ENCODE measurements around the gene EIPR1.

Gene EIPR1

DNA sequence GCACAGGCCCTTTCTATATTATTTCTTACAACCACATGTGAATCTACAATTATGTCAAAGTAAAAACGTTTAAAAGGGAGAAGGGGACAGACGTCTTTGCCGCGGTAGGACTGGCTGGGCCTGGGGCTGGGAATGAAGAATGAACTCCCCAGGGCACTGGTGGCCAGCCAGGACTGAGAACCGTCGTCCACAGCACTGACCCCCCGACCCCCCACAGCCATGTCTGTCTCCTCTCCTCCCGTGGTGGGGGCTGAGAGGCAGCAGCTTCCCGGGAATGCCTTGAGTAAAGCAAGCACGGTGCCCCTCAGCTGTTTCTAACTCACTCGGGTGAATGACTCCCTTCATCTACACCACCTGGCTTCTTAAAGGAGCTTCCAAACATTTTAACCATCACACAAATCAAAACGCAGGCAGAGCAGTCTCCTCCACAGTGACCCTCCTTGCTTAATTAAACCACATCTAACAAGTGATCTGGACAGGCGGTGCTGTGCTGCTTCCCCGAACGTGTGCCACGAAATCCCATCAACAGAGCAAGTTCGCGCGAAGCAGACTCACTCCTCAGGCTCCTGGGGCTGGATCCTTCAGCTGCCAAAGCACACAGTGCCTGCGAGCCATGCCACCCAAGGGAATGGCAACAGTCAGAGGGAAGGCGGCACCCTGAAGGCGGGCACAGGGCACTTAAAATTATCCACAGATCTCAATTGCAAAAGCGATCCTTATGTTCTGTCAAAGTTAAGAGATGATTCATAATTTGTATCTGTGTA, 217.7 kb downstream of the EIPR1 start:
- H3K27me3 ChIP-seq (ENCODE audit: control insufficient read depth, insufficient read depth, low read length): no peaks in the 10 kb centered on the region
- H3K9ac ChIP-seq (ENCODE audit: low read length): no peak overlapping the region
- H3K36me3 ChIP-seq (ENCODE audit: control insufficient read depth, insufficient read depth, low read length): no peaks in the 10 kb centered on the region
- no peak overlapping the region for H3K27ac ChIP-seq (ENCODE audit: low read depth, low read length)
- no peaks in the 10 kb centered on the region for H3K4me1 ChIP-seq (ENCODE audit: control insufficient read depth, insufficient read depth, low read length)
- H3K4me3 ChIP-seq (ENCODE audit: low read length): no peak overlapping the region

GRCh38 chr2:3154700-3155099, 222.9 kb downstream of the EIPR1 start:
- H3K36me3 ChIP-seq (ENCODE audit: control insufficient read depth, insufficient read depth, low read length): no peaks in the 10 kb centered on the region
- no peak overlapping the region for H3K4me3 ChIP-seq (ENCODE audit: low read length)
- no peaks in the 10 kb centered on the region for H3K4me1 ChIP-seq (ENCODE audit: control insufficient read depth, insufficient read depth, low read length)
- H3K27ac ChIP-seq (ENCODE audit: low read depth, low read length): no peak overlapping the region
- no peaks in the 10 kb centered on the region for H3K27me3 ChIP-seq (ENCODE audit: control insufficient read depth, insufficient read depth, low read length)
- H3K9ac ChIP-seq (ENCODE audit: low read length): no peak overlapping the region

DNA sequence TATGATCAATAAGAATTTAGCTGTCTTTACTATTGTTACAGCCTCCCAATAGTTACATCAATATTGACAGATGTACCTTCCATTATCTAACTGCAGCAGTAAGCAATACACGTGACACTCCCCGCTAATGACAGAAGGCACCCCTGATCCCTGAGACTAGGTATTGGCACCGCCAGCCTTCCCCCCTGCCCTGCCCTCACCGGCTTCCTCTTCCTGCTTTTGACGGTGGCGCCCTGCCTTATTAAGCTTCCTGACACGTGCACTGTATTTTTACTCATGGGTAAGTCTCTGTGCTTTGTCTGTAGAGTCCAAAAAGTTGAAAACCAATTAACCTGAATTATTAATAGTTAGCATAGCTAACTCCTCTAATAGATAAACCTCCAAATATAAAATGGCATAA, 223.5 kb downstream of the EIPR1 start:
- Histone ChIP-seq H3K36me3 (ENCODE audit: control insufficient read depth, insufficient read depth, low read length) (no peaks in the 10 kb centered on the region), H3K4me3 (ENCODE audit: low read length) (no peak overlapping the region), H3K27ac (ENCODE audit: low read depth, low read length) (no peak overlapping the region), H3K9ac (ENCODE audit: low read length) (no peak overlapping the region), H3K27me3 (ENCODE audit: control insufficient read depth, insufficient read depth, low read length) (no peaks in the 10 kb centered on the region), H3K4me1 (ENCODE audit: control insufficient read depth, insufficient read depth, low read length) (no peaks in the 10 kb centered on the region)

- no peak overlapping the region for H3K9ac ChIP-seq (ENCODE audit: low read length)
- H3K27ac ChIP-seq (ENCODE audit: low read depth, low read length): no peak overlapping the region
- H3K36me3 ChIP-seq (ENCODE audit: control insufficient read depth, insufficient read depth, low read length): no peaks in the 10 kb centered on the region
- no peaks in the 10 kb centered on the region for H3K27me3 ChIP-seq (ENCODE audit: control insufficient read depth, insufficient read depth, low read length)
- H3K4me1 ChIP-seq (ENCODE audit: control insufficient read depth, insufficient read depth, low read length): no peaks in the 10 kb centered on the region
- H3K4me3 ChIP-seq (ENCODE audit: low read length): no peak overlapping the region
These were observed 226.3 kb downstream of the EIPR1 start for GRCh38 chr2:3151153-3151918.

GRCh38 chr2:3149441-3150217, 228.0 kb downstream of the EIPR1 start:
- Histone ChIP-seq H3K9ac (ENCODE audit: low read length) (no peak overlapping the region), H3K4me3 (ENCODE audit: low read length) (no peak overlapping the region), H3K27ac (ENCODE audit: low read depth, low read length) (no peak overlapping the region), H3K36me3 (ENCODE audit: control insufficient read depth, insufficient read depth, low read length) (no peaks in the 10 kb centered on the region), H3K27me3 (ENCODE audit: control insufficient read depth, insufficient read depth, low read length) (no peaks in the 10 kb centered on the region), H3K4me1 (ENCODE audit: control insufficient read depth, insufficient read depth, low read length) (no peaks in the 10 kb centered on the region)

DNA sequence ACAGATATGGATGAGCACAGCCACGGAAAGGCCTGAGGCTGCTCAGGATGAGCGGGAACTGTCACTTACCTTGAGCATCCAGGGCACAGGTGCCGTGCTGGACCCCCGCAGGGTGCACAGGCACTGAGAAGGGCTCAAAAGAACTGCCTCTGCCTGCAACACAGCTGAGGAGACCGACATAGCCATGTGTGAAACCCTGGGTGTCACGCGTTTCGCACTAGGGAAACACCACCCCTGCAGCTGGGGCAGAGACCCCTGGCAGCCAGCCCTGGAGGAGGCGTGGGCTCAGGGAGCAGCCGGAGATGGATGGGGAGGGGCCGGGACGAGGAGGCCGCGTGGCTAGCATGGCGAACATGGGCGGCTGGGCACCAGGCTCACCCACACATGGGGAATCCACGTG, 228.9 kb downstream of the EIPR1 start:
- H3K4me3 ChIP-seq (ENCODE audit: low read length): no peak overlapping the region
- no peak overlapping the region for H3K9ac ChIP-seq (ENCODE audit: low read length)
- H3K4me1 ChIP-seq (ENCODE audit: control insufficient read depth, insufficient read depth, low read length): no peaks in the 10 kb centered on the region

GRCh38 chr2:3147651-3148530, 229.7 kb downstream of the EIPR1 start:
- H3K9ac ChIP-seq (ENCODE audit: low read length): no peak overlapping the region
- no peaks in the 10 kb centered on the region for H3K4me1 ChIP-seq (ENCODE audit: control insufficient read depth, insufficient read depth, low read length)
- H3K4me3 ChIP-seq (ENCODE audit: low read length): no peak overlapping the region
- no peaks in the 10 kb centered on the region for H3K36me3 ChIP-seq (ENCODE audit: control insufficient read depth, insufficient read depth, low read length)
- H3K27ac ChIP-seq (ENCODE audit: low read depth, low read length): no peak overlapping the region
- H3K27me3 ChIP-seq (ENCODE audit: control insufficient read depth, insufficient read depth, low read length): no peaks in the 10 kb centered on the region

More for the DNA sequence above, 228.9 kb downstream of the EIPR1 start:
- Histone ChIP-seq H3K27me3 (ENCODE audit: control insufficient read depth, insufficient read depth, low read length) (no peaks in the 10 kb centered on the region), H3K27ac (ENCODE audit: low read depth, low read length) (no peak overlapping the region), H3K36me3 (ENCODE audit: control insufficient read depth, insufficient read depth, low read length) (no peaks in the 10 kb centered on the region)

DNA sequence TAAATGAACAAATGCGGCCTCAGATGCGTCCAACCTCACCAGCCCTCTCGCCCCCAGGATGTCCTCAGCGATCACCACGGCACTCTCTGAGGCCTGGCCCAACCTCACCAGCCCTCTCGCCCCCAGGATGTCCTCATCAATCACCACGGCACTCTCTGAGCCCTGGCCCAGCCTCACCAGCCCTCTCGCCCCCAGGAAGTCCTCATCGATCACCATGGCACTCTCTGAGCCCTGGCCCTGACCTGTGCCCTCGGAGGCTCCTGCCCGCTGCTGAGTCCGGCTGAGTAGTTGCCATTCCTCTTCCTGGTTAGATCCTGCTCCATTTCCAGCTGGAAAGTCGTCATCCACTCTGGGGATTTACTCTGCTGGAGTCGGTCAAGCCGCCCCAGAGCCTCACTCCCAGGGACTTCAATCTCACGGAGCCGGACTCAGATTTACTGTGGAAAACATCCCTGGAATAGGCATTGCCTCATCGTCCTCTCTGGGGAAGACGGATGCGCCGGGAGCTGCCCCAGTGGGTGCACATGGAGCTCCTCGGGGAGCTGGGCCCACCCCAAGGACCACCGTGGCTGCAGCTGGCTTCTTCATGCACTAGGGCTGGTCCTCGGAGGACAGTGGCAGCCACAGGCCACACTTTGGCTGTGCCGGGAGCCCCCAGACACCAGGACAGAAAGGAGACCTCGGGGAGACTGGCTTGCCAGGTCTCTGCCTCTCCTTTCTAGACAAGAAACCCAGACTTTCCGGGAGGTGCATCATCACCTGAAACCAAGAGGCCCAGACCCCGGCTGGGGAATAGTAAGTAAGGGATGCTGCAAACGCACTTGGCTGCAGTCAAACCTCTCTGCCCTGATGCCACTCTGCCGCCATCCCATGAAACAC, 230.6 kb downstream of the EIPR1 start:
- Histone ChIP-seq H3K4me3 (ENCODE audit: low read length) (no peak overlapping the region), H3K4me1 (ENCODE audit: control insufficient read depth, insufficient read depth, low read length) (no peaks in the 10 kb centered on the region), H3K27ac (ENCODE audit: low read depth, low read length) (no peak overlapping the region), H3K36me3 (ENCODE audit: control insufficient read depth, insufficient read depth, low read length) (no peaks in the 10 kb centered on the region), H3K9ac (ENCODE audit: low read length) (no peak overlapping the region), H3K27me3 (ENCODE audit: control insufficient read depth, insufficient read depth, low read length) (no peaks in the 10 kb centered on the region)

GRCh38 chr2:3146175-3146574, 231.4 kb downstream of the EIPR1 start:
- Histone ChIP-seq H3K27me3 (ENCODE audit: control insufficient read depth, insufficient read depth, low read length) (no peaks in the 10 kb centered on the region), H3K9ac (ENCODE audit: low read length) (no peak overlapping the region), H3K4me1 (ENCODE audit: control insufficient read depth, insufficient read depth, low read length) (no peaks in the 10 kb centered on the region), H3K36me3 (ENCODE audit: control insufficient read depth, insufficient read depth, low read length) (no peaks in the 10 kb centered on the region), H3K27ac (ENCODE audit: low read depth, low read length) (no peak overlapping the region), H3K4me3 (ENCODE audit: low read length) (no peak overlapping the region)

DNA sequence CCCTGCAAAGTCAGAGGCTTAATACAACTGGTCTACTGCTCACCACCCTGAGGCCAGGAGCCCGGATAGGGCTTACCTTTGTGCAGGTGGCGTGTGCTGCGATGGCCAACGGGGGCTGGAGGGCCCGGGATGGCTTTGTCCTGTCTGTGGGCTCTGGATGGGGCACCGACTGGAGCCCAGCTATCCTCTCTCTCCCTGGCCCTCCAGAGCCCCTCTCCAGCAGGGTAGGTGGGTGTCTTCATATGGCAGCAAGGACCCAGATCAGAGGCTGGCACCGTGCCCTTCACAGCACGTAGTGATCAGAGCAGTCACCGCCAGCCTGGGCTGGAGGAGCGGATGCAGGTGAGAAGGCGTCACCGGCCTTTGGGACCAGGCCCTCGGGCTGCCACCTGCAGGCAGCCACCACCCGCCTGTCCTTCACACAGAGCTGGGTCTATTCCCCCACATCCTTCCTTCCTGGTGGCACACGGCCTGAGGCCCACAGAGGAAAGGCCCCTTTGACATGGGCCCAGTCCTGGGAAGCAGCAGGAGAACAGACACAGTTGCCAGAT, 232.1 kb downstream of the EIPR1 start:
- Histone ChIP-seq H3K4me1 (ENCODE audit: control insufficient read depth, insufficient read depth, low read length) (no peaks in the 10 kb centered on the region), H3K36me3 (ENCODE audit: control insufficient read depth, insufficient read depth, low read length) (no peaks in the 10 kb centered on the region), H3K27me3 (ENCODE audit: control insufficient read depth, insufficient read depth, low read length) (no peaks in the 10 kb centered on the region), H3K9ac (ENCODE audit: low read length) (no peak overlapping the region), H3K27ac (ENCODE audit: low read depth, low read length) (no peak overlapping the region), H3K4me3 (ENCODE audit: low read length) (no peak overlapping the region)

GRCh38 chr2:3144856-3145255, 232.8 kb downstream of the EIPR1 start:
- H3K4me3 ChIP-seq (ENCODE audit: low read length): no peak overlapping the region
- H3K9ac ChIP-seq (ENCODE audit: low read length): no peak overlapping the region
- no peaks in the 10 kb centered on the region for H3K4me1 ChIP-seq (ENCODE audit: control insufficient read depth, insufficient read depth, low read length)
- no peak overlapping the region for H3K27ac ChIP-seq (ENCODE audit: low read depth, low read length)
- H3K27me3 ChIP-seq (ENCODE audit: control insufficient read depth, insufficient read depth, low read length): no peaks in the 10 kb centered on the region
- H3K36me3 ChIP-seq (ENCODE audit: control insufficient read depth, insufficient read depth, low read length): no peaks in the 10 kb centered on the region

Measured in rectal smooth muscle tissue (tissue), 1 donor.